ENCODE data around the gene UCK2.

DNA sequence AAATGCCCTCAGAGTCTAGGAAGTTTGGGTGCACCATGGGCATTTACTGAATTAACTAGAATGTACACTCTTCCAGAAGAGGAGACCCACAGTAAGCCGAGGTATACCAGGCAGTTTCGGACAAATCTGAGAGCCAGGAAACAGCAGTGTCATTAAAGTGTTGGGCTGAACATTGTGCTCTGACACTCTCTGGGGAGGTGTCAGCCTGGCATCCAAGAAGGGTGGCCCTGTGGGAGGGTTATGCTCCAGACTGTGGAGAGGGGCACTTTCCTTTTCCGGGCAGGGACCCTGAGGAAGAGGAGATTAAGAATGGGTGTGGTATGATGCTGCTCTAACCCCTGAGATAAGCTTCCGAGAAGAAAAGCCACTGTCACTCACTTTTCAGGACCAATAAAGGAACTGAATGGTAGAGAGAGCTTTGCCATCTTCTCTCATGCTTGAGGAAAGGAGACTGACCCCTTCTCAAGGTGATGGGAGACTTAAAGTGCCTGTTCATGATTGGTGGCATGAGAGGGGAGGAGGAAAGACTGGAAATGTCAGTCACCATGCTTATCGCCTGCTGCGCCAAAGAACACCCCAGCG, 98.2 kb downstream of the UCK2 start:
- TF ChIP-seq, protein P1, sequence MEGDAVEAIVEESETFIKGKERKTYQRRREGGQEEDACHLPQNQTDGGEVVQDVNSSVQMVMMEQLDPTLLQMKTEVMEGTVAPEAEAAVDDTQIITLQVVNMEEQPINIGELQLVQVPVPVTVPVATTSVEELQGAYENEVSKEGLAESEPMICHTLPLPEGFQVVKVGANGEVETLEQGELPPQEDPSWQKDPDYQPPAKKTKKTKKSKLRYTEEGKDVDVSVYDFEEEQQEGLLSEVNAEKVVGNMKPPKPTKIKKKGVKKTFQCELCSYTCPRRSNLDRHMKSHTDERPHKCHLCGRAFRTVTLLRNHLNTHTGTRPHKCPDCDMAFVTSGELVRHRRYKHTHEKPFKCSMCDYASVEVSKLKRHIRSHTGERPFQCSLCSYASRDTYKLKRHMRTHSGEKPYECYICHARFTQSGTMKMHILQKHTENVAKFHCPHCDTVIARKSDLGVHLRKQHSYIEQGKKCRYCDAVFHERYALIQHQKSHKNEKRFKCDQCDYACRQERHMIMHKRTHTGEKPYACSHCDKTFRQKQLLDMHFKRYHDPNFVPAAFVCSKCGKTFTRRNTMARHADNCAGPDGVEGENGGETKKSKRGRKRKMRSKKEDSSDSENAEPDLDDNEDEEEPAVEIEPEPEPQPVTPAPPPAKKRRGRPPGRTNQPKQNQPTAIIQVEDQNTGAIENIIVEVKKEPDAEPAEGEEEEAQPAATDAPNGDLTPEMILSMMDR (IDR thresholded peaks at IDR 0.05) = no peak
- no peak for TF ChIP-seq POLR2A (IDR thresholded peaks at IDR 0.05)

Measured in heart left ventricle (tissue), 13 donors.